Endothelial cell of umbilical vein (primary cell): ENCODE data around the gene OR2A14. TPM values are rescaled to one million over a fixed set of nuclear protein-coding genes. Genes with fewer than 3 reads are reported as not detected.

Experiments
- BruUV-seq: library from RNA; stranded (reverse); fragments of 400-500 nt; replicated peaks from 2 replicates; lab custom pipeline; 2021; lab: Mats Ljungman, UMichigan
- CTCF ChIA-PET: fragments of 300-600, 350-600 bp; sonication (Branson Sonifier 250); formaldehyde crosslinking; loops from one replicate; lab custom pipeline; 2021; ENCODE audit warnings: antibody characterized with exemption, inconsistent platforms; lab: Charles Lee
- POLR2A ChIA-PET: fragments of 300-600, 350-600 bp; sonication (Branson Sonifier 250); formaldehyde crosslinking; loops from one replicate; lab custom pipeline; 2021; ENCODE audit warnings: antibody characterized with exemption, inconsistent platforms; lab: Charles Lee
- DNase-seq: peaks from one replicate; pipeline ENCODE4 v3.0.0-alpha.2; 2011; ENCODE audit warnings: low read depth, low spot score
- FAIRE-seq: peaks from 2 replicates; lab custom pipeline; 2011; peaks lifted over from hg19 to GRCh38; lab: Jason Lieb, UNC
- H2AFZ ChIP-seq: 2 replicates; pipeline ENCODE4 v1.6.0; 2012; ENCODE audit warnings: low read depth, low read length, control low read depth, inconsistent platforms
- H3K27ac ChIP-seq: 2 replicates; pipeline ENCODE4 v1.5.1; 2011; ENCODE audit warnings: low read depth, mild to moderate bottlenecking, control low read depth, low read length, moderate library complexity; ENCODE audit not compliant: insufficient read depth
- H3K27me3 ChIP-seq, 2 experiments: 2 replicates each; pipeline versions ENCODE4 v1.6.0 to v1.6.1; 2011; ENCODE audit warnings: low read length in 2 of 2, mixed read lengths in 1 of 2; ENCODE audit not compliant: control insufficient read depth in 2 of 2, insufficient read depth in 2 of 2
- H3K36me3 ChIP-seq, 2 experiments: 2 replicates in 1 of 2; 3 replicates in 1 of 2; pipeline ENCODE4 v1.5.1; 2011; ENCODE audit warnings: low read length in 2 of 2, mild to moderate bottlenecking in 1 of 2, moderate library complexity in 1 of 2; ENCODE audit not compliant: control insufficient read depth in 2 of 2, insufficient read depth in 2 of 2; ENCODE audit errors: extremely low read depth in 1 of 2
- H3K4me1 ChIP-seq: 3 replicates; pipeline ENCODE4 v1.5.1; 2011; ENCODE audit warnings: mild to moderate bottlenecking, low read length; ENCODE audit not compliant: control insufficient read depth, insufficient read depth; ENCODE audit errors: extremely low read depth
- H3K4me2 ChIP-seq: 2 replicates; pipeline ENCODE4 v1.6.1; 2011; ENCODE audit warnings: low read length, control low read depth, mixed read lengths; ENCODE audit not compliant: insufficient read depth
- H3K4me3 ChIP-seq, 3 experiments: fragments of 200-600 bp in 1 of 3; sonication (generic), shearing (Covaris generic) in 1 of 3; replicated peaks in 1 of 3; 2 replicates each; pipeline ENCODE4 v1.5.1; 2011 to 2016; ENCODE audit warnings: control low read depth in 3 of 3, low read length in 3 of 3, mild to moderate bottlenecking in 2 of 3, inconsistent platforms in 1 of 3, low read depth in 1 of 3, moderate library complexity in 1 of 3; ENCODE audit not compliant: insufficient read depth in 1 of 3
- H3K79me2 ChIP-seq: 2 replicates; pipeline ENCODE4 v1.6.0; 2012; ENCODE audit warnings: low read length, inconsistent platforms; ENCODE audit not compliant: control insufficient read depth, insufficient read depth
- H3K9ac ChIP-seq: replicated peaks from 2 replicates; pipeline ENCODE3; 2011; ENCODE audit warnings: low read length, control low read depth; ENCODE audit not compliant: insufficient read depth; ENCODE audit errors: extremely low read depth
- H3K9me1 ChIP-seq: replicated peaks from 3 replicates; pipeline ENCODE4 v1.6.0; 2011; ENCODE audit warnings: mild to moderate bottlenecking, low read length; ENCODE audit not compliant: control insufficient read depth, insufficient read depth; ENCODE audit errors: extremely low read depth
- H3K9me3 ChIP-seq: replicated peaks from 2 replicates; pipeline ENCODE4 v1.5.1; 2012; ENCODE audit warnings: low read length, inconsistent platforms; ENCODE audit not compliant: control insufficient read depth, insufficient read depth
- H4K20me1 ChIP-seq: replicated peaks from 2 replicates; pipeline ENCODE3; 2011; ENCODE audit warnings: mild to moderate bottlenecking, low read length; ENCODE audit not compliant: control insufficient read depth, insufficient read depth; ENCODE audit errors: extremely low read depth
- EZH2 ChIP-seq: IDR thresholded peaks from 2 replicates; pipeline ENCODE4 v1.6.1; 2012; ENCODE audit warnings: borderline replicate concordance, low read depth, mild to moderate bottlenecking, moderate library complexity, low read length, inconsistent platforms; ENCODE audit not compliant: severe bottlenecking
- FOS ChIP-seq: IDR thresholded peaks from 2 replicates; pipeline ENCODE4 v1.6.1; 2011; ENCODE audit warnings: mild to moderate bottlenecking, low read length, moderate library complexity, borderline replicate concordance; ENCODE audit not compliant: insufficient read depth
- GATA2 ChIP-seq: IDR thresholded peaks from 2 replicates; pipeline ENCODE4 v1.7.0; 2011; ENCODE audit warnings: low read depth, mild to moderate bottlenecking, moderate library complexity, mixed read lengths, low read length; ENCODE audit not compliant: insufficient read length, insufficient read depth
- JUN ChIP-seq: IDR thresholded peaks from 2 replicates; pipeline ENCODE4 v1.6.1; 2011; ENCODE audit warnings: borderline replicate concordance, low read depth; ENCODE audit not compliant: insufficient read length, insufficient read depth
- MYC ChIP-seq: IDR thresholded peaks from one replicate; pipeline ENCODE4 v1.6.1; 2011; ENCODE audit warnings: mild to moderate bottlenecking, low read depth, low read length
- POLR2A ChIP-seq: IDR thresholded peaks from 2 replicates; pipeline ENCODE4 v1.6.1; 2012; ENCODE audit warnings: low read depth, mild to moderate bottlenecking, control low read depth, low read length
- POLR2AphosphoS5 ChIP-seq: IDR thresholded peaks from 2 replicates; pipeline ENCODE4 v1.6.1; 2012; ENCODE audit warnings: low read depth, mild to moderate bottlenecking, control low read depth, low read length, moderate library complexity; ENCODE audit not compliant: insufficient read depth
- dilution Hi-C: fragments of 300-500 bp; cut with MboI; formaldehyde crosslinking; loops from one replicate; pipeline ENCODE4 v1.15.0; 2019; ENCODE audit warnings: low sequenced_read_pairs; ENCODE audit not compliant: extremely low pct_ligation_motif_present
- intact Hi-C: fragments of 100-400 bp; cut with micrococcal nuclease; formaldehyde crosslinking; loops from one replicate; pipeline ENCODE4 v1.10.0; 2022
- polyA plus RNA-seq, 4 experiments: library from polyadenylated mRNA; depleted of rRNA in 3 of 4; stranded (reverse) in 3 of 4; unstranded in 1 of 4; fragments of >200 nt; gene quantifications; 2 replicates each; pipeline versions ENCODE4 v1.2.1 to v1.2.3, GENCODE V29; 2011 to 2012; ENCODE audit warnings: missing spikeins in 1 of 4
- total RNA-seq: library from RNA; stranded (reverse); gene quantifications from 2 replicates; pipeline ENCODE4 v1.2.3, GENCODE V29; 2021
- TF ChIP-seq, protein P1 (sequence below), 2 donors: IDR thresholded peaks; 1 replicate in 1 of 2; 2 replicates in 1 of 2; pipeline ENCODE4 v1.5.1; 2011; ENCODE audit warnings: low read length in 2 of 2, mild to moderate bottlenecking in 2 of 2, moderate library complexity in 2 of 2, control low read depth in 1 of 2, inconsistent platforms in 1 of 2, low read depth in 1 of 2; ENCODE audit not compliant: insufficient read depth in 1 of 2; ENCODE audit errors: extremely low read depth in 1 of 2
- TF ChIP-seq, protein P2 (sequence below): IDR thresholded peaks from 2 replicates; pipeline ENCODE4 v1.6.1; 2011; ENCODE audit not compliant: insufficient read depth, insufficient read length

Gene OR2A14
- total and polyA plus RNA-seq, 2 donors (not counting 3 experiments of a cell fraction or from before 2014, with no cell fraction given), result not detected

DNA sequence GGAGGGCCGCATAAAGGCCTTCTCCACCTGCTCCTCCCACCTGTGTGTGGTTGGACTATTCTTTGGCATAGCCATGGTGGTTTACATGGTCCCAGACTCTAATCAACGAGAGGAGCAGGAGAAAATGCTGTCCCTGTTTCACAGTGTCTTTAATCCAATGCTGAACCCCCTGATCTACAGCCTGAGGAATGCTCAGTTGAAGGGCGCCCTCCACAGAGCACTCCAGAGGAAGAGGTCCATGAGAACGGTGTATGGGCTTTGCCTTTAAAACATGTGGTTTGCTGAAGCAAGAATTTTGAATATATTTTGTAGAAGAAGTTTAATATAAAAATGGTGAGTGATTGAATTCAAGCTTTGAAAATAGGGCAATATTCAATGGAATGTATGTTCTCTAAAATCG is 12.7 kb upstream of the OR2A14 start:
- Histone ChIP-seq H3K9me1 (no peaks in the 10 kb centered on the region), H3K4me3 (no peak overlapping the region), H3K36me3 (no peaks in the 10 kb centered on the region), H3K4me1 (no peaks in the 10 kb centered on the region), H3K9me3 (no peaks in the 10 kb centered on the region), H3K4me2 (no peak overlapping the region), H3K27me3 (peaks cover 0 to 1% of the 10 kb centered on the region in 2 experiments), H3K27ac (no peak overlapping the region), H3K79me2 (no peaks in the 10 kb centered on the region), H4K20me1 (no peaks in the 10 kb centered on the region), H2AFZ (no peak overlapping the region), H3K9ac (no peak overlapping the region)
- TF ChIP-seq EZH2, result no peak
- TF ChIP-seq, protein P1, sequence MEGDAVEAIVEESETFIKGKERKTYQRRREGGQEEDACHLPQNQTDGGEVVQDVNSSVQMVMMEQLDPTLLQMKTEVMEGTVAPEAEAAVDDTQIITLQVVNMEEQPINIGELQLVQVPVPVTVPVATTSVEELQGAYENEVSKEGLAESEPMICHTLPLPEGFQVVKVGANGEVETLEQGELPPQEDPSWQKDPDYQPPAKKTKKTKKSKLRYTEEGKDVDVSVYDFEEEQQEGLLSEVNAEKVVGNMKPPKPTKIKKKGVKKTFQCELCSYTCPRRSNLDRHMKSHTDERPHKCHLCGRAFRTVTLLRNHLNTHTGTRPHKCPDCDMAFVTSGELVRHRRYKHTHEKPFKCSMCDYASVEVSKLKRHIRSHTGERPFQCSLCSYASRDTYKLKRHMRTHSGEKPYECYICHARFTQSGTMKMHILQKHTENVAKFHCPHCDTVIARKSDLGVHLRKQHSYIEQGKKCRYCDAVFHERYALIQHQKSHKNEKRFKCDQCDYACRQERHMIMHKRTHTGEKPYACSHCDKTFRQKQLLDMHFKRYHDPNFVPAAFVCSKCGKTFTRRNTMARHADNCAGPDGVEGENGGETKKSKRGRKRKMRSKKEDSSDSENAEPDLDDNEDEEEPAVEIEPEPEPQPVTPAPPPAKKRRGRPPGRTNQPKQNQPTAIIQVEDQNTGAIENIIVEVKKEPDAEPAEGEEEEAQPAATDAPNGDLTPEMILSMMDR (IDR thresholded peaks at IDR 0.05; ENCODE audit: extremely low read depth in 1 of 2, insufficient read depth in 1 of 2, low read depth in 1 of 2, low read length in 2 of 2), result no peak
- no peak for TF ChIP-seq POLR2AphosphoS5
- intact Hi-C loops, result no loop called here
- POLR2A ChIA-PET, result no interaction called here
- FAIRE-seq, result no peak
- no peak for DNase-seq
- CTCF ChIA-PET, result no interaction called here
- dilution Hi-C loops, result no loop called here
- BruUV-seq, result no TSS peak

DNA sequence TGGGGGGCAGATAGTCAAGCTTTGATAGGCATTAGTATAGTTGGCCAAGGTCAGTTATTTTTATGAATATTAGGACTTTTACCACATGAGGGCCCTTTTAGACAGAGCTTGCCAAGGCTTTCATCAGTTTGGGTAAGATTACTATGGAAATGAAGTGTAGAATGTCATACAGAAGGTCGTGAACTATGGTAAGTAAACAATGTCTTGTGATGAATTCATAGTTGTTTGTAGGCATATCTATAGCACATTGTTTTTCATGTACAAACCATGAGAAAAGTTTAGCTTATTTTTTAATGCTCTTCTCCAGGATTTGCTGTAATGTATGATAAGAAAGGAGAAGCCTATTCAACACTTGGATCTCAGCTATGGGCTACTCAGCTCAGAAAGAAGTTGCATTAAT is 9.3 kb upstream of the OR2A14 start:
- intact Hi-C loops, result no loop called here

More for the DNA sequence above, 9.3 kb upstream of the OR2A14 start:
- DNase-seq (no peak), FAIRE-seq (no peak)
- ChIA-PET POLR2A (no interaction called here), CTCF (interaction anchor here (2.4 kb wide), 1 partner anchor 15 kb away, joined by 18 read pairs; no protein-coding TSS in a partner anchor)
- no TSS peak for BruUV-seq
- Histone ChIP-seq H3K4me2 (no peak overlapping the region), H3K9me3 (no peaks in the 10 kb centered on the region), H3K4me1 (no peaks in the 10 kb centered on the region), H3K27me3 (peaks cover 0 to 2% of the 10 kb centered on the region in 2 experiments), H3K79me2 (no peaks in the 10 kb centered on the region), H3K36me3 (no peaks in the 10 kb centered on the region), H3K27ac (no peak overlapping the region), H2AFZ (no peak overlapping the region), H3K9me1 (no peaks in the 10 kb centered on the region), H4K20me1 (no peaks in the 10 kb centered on the region), H3K4me3 (no peak overlapping the region), H3K9ac (no peak overlapping the region)
- dilution Hi-C loops, result no loop called here
- TF ChIP-seq, protein P1 (IDR thresholded peaks at IDR 0.05; ENCODE audit: extremely low read depth in 1 of 2, insufficient read depth in 1 of 2, low read depth in 1 of 2, low read length in 2 of 2), result no peak
- TF ChIP-seq FOS, result no peak
- TF ChIP-seq GATA2, result no peak
- TF ChIP-seq EZH2, result no peak
- no peak for TF ChIP-seq POLR2A
- no peak for TF ChIP-seq POLR2AphosphoS5
- TF ChIP-seq, protein P2, sequence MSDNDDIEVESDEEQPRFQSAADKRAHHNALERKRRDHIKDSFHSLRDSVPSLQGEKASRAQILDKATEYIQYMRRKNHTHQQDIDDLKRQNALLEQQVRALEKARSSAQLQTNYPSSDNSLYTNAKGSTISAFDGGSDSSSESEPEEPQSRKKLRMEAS, result no peak
- no peak for TF ChIP-seq JUN
- TF ChIP-seq MYC, result no peak
